GM19438 (cell line): Measurements from ENCODE around the gene PPP6R2.

Source experiments
- ATAC-seq: cut with Tn5 transposase; IDR thresholded peaks from one replicate; pipeline ENCODE4 v1.9.1; 2021; ENCODE audit warnings: low read depth; ENCODE audit not compliant: unreplicated experiment

PPP6R2 gene

DNA sequence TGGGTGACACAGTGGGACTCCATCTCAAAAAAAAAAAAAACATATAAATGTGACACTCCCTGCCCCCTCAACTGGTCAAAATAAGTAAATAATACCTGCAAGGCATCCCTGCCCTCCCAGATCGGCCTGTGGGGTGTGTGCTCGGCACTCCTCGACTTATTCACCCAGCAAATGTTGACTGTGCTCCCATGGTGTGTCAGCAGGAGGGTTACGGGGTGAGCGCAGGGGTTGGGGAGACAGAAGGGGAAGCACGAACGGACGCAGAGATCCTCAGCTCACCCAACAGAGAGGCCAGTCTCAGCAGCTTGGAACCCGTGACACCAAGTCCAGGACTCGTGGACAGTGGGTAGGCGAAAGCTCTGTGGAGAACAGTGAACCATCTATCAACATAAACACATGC lies 136.6 kb downstream of the PPP6R2 start:
- ATAC-seq: no peak

DNA sequence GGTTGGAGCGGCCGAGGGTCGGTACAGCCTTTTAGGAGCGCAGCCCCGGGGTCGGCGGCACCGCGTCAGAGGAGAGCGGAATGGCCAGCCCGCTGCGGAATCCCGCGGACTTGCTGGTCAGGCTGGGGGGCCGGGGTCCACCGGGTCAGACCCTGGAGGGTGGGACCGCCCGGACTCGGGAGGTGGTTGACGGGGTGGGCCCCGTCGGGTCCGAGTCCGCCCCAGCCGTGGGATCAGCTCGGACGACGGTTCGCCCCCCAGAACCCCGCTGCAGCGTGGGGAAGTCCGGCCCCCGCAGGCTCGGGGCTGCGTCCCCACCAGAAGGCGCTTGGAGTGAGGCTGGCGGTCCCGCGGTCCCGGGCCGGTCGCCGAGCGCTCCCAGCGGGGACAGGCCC lies 137.9 kb downstream of the PPP6R2 start:
- no peak for ATAC-seq

DNA sequence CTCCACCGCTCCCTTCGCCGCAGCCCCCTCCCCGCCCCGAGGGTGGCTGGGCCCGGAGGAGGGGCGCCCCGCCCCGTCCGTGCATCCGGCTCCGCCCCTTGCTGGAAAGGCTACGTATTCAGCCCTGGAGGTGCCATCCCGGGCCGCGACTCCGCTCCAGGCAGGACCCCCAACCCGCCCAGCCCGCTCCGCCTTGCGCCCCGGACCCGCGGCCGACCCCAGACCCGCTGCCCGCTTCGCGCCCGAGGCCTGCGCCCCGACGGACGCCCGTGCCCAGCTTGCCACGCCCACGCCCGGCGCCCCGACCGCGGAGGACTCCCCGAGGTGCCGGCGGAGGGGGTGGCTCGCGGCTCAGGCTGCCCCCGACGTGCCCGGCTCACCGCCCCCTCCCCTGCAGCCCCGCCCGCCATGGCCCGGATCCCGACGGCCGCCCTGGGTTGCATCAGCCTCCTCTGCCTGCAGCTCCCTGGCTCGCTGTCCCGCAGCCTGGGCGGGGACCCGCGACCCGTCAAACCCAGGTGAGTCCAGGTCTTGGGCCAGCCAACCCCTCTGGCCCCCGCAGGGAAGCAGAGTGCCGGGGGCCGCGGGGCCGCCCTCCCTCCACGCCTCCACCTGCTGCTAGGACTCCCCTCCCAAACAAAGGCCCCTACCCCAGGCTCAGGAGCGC lies 138.4 kb downstream of the PPP6R2 start, which contains the start of gene ADM2:
Gene ADM2 (plus strand): TSS at position 104 of the 667 bp plus-strand sequence. CDS start 305 bp downstream, at position 409.
- no peak for ATAC-seq

DNA sequence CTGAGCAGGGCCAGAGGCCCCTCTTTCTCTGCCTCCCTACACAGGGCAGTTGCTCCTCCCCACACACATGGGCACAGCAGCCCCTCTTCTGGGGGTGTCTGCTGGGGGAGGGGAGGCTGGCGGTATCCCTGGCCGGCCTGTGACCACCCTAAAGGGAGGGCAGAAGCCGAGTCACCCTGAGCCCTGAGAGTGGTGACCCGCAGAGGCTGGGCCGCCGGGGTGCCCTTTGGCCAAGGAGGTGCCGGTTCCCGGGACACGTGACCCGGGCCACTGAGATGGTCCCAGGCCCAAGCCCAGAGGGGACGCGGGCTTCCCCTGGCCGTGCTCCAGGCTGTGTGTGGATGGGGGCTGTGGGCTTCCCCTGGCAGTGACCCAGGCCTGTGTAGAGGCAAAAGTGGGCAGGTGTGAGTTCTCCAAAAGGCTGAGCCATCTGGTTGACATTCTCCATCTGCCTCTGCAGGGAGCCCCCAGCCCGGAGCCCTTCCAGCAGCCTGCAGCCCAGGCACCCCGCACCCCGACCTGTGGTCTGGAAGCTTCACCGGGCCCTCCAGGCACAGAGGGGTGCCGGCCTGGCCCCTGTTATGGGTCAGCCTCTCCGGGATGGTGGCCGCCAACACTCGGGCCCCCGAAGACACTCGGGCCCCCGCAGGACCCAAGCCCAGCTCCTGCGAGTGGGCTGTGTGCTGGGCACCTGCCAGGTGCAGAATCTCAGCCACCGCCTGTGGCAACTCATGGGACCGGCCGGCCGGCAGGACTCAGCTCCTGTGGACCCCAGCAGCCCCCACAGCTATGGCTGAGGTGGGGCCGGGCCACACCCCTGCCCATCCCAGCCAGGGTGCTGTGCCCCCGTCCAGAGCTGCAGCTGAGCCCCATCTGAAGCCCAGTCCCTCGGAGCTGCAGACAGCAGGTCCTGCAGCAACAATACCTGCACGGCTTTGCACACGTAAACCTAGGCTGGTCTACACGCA lies 139.3 kb downstream of the PPP6R2 start:
- no peak for ATAC-seq

DNA sequence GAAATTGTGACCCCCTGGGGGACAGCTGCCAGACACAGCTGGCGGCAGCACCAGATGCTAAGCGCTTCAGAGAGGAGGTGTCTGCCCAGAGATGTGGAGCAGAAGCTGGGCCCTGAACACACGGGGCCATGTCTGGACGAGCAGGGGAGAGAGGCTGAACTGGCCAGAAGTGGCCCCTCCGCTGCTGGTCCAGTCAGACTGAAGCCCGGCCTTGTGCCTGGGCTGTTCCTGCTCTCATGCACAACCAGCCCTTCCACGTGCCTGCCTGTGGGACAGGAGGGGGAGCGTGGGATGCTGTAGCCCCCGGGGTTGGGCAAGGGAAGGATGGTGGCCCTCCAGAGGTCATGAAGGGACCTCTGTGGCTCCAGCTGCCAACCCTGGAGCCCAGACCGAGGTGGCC lies 140.0 kb downstream of the PPP6R2 start:
- no peak for ATAC-seq

DNA sequence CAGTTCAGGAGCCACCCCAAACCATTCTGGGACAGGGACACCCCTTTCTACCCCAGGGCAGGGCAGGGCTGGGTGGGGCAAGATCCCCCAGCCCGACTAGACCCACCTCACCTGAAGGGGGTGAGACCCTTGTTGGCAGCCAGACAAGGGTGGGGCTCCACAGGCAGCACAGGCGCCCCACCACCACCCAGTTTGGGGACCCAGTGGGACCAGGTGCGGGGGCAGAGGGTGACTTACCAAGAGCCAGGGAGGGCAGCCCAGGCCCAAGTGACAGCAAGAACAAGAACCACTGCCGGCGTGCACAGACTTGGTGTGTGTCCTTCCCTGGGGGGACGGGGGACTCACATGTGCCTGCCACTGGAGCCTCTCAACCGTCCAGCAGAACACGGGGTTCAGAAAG lies 140.4 kb downstream of the PPP6R2 start:
- no peak for ATAC-seq

DNA sequence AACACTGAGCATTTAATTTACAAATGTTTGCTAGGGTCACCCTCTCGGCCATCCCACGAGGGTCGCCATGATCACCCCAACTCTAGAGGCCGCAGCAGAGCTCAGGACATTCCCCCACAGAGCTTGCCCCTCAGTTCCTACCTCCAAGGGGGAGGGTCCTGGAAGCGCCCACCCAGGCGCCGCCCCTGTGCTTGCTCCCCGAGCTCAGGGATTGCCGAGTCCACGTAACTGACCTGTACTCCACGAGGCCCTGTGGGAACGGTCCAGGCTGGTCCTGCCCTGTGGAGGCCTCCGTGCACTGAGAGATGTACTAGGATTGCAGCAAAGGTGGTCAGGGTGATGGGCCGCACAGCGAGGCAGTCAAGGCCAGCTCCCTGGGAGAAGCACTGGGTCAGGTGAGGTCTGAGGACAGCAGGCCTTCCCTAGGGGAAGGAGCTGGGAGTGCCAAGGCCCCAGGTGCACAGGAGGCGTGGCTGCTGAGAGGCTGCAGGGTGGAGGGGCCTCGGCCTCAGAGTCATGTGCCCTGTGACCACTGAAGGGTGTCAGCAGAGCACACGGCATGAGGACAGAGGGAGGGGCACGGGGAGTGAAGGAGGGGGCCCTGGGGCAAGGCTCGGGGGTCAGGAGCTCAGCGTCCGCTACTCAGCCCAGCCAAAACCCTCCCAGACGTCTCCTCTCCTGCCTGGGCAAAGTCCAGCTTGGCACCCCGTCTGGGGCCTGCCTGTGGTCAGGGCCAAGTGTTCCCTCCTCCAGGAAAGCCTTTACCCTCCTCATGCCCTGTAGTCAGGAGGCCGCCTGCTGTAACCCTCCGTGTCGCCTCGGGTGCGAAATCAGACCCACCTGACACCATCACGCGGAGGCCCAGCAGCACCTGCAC lies 141.1 kb downstream of the PPP6R2 start:
- ATAC-seq: no peak

DNA sequence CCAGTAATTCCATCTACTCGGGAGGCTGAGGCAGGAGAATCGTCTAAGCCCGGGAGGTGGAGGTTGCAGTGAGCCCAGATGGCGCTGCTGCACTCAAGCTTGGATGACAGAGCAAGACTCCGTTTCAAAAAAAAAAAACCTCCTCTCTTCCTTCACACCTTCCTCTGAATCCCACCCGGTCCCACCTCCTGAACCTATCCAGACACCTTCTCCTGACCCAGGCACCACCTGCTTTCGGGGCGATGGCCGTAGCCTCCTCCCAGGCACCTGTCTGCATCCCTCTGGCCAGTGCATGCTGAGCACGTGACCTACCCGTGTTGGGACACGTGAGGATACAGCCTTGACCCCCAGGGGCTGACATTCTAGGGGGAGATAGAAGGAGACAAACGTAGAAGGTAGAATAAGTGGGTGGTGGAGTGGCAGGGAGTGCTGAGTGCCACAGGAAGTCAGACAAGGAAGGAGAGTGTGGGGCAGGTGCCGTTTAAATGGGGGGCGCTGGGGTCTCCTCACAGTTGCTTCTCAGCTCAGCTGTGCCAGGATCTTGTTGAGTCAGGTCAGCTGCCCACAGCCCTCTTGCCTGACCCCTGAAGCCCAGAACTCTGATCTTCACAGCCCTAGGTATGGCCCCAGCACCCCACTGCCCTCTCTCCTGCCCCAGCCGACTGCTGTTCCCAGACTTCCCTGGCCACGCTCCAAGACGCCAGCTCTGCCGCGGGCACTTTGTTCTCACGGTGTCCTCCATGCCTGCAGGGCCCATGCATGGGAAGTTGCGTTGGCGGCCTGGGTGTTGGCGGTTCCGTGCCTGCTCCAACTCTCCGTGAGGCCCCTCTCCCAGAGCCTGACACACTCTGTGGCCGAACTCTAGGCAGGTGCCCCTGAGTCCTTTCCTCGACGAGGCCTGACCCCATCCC lies 142.3 kb downstream of the PPP6R2 start:
- ATAC-seq: no peak

DNA sequence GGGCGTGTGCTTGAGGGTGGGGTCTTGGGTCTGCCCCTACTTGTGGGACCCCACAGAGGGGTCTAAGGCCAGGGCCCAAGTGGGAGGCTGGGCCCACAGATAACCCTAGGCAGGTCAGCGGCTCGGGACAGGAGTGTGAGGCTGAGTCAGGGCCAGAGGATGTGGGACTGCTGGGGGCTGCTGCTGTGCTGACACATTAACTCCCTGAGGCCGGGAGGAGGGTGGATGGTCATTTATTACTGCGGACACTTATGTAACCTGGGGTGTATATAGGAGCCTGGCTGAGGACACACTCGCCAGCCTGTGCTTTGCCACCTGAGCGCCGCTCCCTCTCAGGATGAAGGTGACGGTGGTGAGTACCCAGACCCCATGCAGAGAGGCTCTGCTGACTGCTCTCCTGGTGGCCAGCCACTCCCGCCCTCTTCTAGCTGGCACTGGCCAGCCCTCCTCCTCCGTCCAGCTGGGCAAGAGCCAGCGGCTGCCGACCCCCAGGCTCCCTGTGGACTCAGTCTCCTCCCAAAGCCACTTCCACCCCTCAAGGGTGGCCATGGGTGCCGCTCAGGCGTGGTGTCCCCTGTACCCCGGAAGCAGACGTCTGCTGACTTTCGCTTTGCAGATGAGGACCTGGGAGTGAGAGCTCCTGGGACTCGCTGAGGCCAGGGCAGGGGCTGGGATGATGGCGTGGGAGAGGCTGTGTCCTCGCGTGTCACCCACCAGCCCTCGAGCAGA lies 143.6 kb downstream of the PPP6R2 start, which contains the start of gene MIOX:
Gene MIOX (plus strand): TSS at position 299 of the 729 bp plus-strand sequence. CDS start 39 bp downstream, at position 338.
- ATAC-seq: no peak

DNA sequence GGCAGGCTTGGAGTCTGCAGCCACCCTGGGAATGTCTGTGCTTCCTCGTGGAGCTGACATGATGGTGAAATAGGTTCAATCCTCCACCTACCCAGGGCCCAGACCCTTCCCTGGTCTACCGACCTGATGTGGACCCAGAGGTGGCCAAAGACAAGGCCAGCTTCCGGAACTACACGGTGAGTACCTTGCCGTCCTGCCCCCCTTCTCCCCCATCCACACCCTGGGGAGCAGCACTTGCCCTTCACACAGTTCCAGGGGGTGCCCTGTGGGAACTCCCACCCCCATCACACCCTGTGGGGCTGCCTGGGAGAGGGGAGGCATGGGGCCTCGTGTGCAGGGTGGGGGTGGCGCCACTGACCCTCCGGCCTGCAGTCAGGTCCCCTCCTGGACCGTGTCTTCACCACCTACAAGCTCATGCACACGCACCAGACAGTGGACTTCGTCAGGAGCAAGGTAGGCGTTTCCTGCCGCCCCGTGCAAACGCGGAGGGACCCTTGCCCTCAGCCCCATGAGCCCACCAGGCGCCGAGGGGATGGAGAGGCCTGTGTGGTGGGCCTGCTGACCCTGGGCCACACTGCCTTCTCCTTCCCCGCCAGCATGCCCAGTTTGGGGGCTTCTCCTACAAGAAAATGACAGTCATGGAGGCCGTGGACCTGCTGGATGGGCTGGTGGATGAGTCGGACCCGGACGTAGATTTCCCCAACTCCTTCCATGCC lies 144.3 kb downstream of the PPP6R2 start:
- ATAC-seq: no peak

DNA sequence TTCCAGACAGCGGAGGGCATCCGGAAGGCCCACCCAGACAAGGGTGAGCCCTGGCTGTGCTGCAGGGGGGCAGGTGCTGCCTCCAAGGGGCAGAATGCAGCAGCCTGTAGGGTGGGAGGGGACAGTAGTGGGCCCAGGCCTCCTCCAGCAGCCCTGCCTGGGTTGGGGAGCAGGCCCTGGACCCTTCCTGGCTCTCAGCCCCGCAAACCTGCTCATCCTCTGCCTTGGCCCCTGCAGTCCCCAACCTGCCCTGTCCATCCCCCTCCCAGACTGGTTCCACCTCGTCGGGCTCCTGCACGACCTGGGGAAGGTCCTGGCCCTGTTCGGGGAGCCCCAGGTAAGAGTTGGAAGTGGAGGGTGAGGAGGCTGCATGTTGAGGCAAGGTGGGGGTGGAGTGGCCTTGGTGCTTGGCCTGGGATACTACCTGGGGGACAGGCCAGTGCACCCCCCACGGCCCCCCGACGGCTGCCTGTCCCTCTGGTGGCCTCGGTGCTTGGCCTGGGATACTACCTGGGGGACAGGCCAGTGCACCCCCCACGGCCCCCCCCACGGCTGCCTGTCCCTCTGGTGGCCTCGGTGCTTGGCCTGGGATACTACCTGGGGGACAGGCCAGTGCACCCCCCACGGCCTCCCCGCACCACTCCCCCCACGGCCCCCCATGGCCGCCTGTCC lies 145.0 kb downstream of the PPP6R2 start:
- no peak for ATAC-seq

DNA sequence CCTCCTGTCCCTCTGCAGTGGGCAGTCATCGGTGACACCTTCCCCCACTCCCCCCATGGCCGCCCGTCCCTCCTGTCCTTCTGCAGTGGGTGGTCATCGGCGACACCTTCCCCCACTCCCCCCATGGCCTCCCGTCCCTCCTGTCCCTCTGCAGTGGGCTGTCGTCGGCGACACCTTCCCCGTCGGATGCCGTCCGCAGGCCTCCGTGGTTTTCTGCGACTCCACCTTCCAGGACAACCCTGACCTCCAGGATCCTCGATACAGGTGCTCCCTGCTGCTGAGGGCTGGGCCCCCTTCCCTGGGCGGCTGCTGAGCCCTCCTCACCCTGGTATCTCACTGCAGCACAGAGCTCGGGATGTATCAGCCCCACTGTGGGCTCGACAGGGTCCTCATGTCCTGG lies 145.8 kb downstream of the PPP6R2 start:
- no peak for ATAC-seq

DNA sequence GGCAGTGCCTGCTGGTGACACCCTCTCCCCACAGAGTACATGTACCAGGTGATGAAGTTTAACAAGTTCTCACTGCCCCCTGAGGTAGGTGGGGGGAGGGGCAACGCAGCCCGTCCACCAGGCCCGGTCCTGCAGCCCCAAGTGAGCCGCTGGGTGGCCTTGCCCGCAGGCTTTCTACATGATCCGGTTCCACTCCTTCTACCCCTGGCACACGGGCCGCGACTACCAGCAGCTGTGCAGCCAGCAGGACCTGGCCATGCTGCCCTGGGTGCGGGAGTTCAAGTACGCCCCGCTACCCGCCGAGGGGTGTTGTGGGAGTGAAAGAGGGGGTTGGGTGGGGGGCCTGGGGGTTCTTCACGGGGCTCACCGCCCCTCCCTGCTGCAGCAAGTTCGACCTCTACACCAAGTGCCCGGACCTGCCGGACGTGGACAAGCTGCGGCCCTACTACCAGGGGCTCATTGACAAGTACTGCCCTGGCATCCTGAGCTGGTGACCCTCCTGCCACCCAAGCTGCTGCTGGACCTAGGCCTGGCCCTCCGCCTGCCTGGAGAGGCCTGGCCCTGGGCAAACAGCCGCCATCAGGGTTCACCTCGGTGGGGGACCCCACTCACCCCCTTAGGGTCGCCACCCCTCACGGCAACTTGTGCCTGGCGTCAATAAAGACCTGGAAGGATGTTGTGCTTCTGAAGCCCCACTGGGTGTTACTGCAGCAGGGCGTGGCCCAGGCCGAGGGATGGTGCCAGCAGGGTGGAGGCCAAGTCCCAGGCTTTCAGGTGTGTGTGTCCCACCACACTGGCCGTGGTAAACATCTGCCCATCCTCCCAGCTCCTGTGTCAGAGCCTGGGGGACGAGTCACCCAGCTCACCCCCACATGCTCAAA lies 146.5 kb downstream of the PPP6R2 start:
- no peak for ATAC-seq

DNA sequence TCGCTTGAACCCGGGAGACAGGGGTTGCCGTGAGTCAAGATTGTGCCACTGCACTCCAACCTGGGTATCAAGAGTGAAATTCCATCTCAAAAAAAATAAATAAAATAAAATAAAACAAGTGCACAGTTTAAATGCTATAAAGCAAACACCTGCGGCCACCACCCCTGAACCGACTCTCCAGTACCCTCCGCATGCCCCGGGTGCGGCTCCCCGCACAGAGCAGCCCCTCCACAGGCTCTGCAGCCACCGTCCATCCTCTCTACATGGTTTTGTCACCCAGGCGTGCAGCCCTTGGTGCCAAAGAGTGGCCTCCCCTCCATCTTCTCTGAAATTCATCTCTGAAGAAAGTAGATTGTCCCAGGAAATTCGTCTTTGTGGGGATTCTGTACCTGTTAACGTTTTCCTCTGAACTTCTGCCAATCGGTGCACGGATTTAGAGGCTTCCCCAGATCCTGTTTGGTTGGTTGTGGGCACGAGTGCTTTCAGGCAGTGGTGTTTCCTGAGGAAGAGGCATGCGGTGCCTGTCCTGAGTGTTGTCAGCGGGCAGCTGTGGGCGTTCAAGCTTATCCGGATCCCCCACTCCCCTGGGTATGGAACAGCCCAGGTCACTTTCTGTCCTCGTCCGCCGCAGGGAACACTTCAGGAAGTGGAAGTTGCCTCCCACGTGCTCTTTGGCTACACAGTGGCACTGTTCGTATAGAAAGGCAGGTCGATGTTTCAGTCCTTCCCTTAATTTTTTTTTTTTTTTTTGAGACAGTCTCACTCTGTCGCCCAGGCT lies 147.6 kb downstream of the PPP6R2 start:
- ATAC-seq: no peak
